Glomerular visceral epithelial cell (primary cell): ENCODE results near the gene LHX4.

Source experiments
- DNase-seq: peaks from one replicate; pipeline ENCODE4 v3.0.0-alpha.2; 2016; ENCODE audit errors: extremely low spot score

The LHX4 gene

DNA sequence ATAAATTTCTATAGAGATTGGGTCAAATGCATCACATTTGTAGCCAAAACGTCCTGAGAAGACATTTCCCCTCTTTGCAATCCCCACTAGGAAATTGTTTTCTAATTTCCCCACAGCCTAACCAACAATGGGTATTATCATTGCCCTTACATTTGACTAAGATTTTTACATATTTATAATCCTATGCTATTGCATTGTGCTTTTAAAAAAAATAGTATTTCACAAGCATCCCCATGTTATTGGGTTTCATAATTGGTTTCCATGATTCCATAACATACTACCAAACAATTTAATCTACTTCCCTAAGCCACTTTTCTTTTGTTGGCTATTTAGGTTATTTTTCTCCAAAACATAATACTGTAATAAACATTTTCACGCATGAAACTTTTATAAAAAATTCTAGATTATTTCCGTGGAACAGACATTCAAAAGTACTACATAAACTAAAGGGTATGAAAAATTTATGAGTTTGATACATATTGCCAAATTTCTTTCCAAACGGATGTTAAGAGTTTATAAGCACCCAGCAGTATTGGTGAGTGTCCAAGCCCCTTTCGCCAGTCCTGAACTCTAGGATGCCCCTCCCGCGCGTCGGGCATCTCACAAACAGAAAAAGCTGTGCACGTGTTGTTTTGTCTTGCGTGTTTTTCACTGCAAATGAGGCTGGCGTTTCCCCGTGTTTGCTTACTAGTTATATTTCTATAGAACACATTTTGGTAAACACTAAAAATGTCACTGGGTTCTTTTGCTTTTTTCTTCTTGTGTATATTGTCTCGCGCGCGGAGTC, 2.0 kb upstream of the LHX4 start:
- DNase-seq, result no peak

DNA sequence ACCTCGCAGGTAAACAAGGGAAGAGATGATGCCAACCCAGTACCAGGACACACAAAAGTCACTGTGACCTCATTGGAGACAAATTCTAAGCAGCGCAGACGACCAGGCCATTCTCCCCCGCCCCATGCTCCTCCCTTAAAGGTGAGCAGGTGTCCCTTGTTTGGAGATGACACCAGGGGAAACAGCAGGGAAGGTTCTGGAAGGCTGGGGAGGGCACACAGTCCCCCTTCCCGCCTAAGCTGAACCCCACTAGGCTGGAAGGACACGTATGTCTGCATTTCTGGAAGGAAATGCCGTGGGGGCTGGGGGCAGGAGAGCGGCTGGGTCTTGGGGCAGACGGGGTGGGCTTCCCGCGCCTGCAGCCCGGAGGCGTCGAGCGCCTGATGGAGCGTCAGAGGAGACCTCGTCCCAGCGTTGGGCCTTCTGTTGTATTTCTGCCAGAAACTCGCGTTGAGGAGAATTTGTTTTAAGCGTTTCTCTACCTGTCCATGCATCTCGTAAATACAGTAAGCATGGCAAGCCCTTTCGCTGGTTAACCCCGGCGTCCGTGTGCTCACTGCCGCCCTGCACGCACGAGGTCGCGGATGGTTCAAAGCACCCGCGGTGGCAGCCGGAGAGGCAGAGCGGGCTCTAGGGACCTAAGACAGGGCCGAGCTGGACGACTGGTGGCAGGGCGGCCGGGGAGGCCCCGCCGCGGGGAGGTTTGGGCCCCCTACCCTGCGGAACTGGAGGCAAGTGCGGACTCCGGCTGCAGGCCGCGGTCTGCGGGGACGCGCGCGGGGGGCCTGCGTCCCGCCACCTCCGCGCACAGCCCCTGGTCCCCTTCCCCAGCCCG, 1.2 kb upstream of the LHX4 start:
- no peak for DNase-seq

DNA sequence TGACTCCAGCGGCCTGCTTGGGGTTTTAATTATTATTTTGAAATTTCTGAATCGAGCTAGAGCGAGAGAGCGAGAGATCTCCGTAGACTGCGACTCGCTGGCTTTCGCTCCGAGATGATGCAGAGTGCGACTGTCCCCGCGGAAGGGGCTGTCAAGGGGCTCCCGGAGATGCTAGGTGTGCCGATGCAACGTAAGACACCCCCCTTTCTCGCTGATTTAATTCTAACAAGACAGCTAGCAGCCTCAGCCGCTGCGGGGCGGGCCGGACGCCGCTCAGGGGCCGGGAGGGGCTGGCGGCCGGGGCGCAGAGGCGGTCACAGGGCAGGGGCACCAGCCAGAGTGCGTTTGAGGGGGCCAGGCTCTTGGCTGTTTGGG, 339 bp downstream of the LHX4 start:
- DNase-seq, result no peak

DNA sequence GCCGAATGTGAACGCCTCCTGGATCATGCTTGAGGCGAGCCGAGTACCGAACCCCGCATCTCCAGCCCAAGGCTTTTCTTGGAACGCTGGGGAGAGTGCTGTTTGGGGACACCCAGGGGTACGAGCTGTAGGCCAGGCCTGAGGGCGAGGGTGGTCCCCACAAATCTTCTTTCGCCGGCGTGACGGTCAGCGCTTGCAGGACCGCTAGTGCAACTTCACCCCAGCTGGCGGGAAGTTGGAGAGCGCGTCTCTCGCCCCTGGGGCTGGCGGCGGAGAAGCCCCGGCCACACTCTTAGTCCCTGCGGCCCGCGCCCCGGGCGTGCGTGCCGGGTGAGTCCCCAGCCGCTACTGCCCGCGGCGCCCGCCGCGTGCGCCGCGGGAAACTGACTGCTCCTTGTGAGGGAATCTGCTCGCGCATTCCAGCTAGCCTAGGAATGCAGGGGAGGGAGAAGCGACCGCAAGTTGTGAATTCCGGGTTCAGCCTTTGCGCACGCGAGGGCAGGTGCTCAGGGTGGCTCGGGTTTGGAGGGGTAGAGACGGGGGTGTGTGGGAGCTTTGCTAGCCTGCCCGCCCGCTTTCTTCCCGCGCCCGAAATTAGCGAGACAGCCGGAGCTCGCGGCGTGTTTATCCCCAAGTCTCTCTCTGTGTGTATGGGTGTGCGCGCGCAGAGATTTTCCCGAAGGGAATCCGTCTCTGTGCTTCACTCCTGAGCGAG, 884 bp downstream of the LHX4 start:
- peak; percentile 55 for DNase-seq

DNA sequence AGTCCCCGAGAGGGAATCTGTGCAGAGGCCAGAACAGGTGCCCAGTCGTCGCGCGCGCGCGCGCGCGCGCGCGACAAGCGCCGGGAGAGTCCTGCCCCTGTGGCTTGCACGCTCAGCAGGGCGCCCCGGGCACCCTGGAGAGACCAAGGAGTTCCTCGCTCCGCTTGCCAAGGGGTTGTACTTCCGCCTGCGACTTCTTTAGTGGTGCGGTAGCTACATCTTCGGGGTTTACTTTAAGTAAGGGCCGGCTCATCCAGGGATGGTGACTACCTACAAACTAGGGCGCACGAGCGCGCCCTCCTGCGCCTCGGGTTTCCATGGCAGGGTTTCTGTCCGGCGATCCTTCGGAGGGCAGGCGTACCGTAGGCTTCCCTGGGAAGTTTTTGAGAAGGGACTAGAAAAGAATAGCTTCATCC, 1.4 kb downstream of the LHX4 start:
- DNase-seq, result peak; percentile 47

DNA sequence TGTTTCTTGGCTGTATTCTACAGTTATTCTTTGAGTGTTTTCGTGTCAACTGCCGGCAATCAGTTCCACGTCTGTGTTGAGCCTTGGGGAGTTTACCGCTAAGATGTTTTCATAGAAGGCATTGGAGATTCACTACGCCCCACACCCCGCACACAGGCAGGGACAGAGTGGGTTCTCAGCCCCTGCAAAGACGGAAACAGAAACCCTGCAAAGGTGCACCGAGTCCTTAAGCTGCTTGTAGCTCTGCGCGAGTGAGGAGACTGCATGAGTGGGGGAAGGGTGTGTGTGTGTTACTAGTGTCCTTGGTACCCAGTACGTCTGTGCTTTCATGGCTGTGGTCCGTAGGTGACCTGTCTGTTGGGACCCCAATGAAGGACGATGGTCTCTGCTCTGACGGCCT, 1.9 kb downstream of the LHX4 start:
- DNase-seq, result no peak

DNA sequence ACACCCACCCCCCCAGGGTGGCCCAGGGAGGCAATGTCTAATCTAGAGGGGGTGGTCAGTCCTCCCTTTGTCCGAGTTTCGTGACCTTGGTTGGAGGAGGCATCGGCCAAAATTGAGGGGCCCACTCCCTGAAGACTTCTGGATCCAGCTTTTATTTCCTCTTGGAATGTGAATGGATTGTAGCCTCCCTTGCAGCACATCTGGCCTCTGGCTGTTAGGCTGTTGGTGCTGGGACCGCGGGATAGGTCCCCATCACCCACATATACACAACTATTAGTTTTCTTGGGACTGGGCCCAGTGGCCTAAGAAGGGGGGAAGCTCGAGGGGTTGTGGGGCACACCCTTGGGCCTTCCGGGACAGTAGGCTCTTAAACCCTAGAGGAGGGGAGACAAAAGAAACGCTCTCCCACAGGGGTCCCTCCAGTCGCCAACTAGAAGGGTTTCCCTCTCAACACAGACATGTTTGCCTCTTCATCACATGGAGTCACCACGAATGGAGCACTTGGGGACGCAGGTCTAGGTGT, 2.5 kb downstream of the LHX4 start:
- no peak for DNase-seq

DNA sequence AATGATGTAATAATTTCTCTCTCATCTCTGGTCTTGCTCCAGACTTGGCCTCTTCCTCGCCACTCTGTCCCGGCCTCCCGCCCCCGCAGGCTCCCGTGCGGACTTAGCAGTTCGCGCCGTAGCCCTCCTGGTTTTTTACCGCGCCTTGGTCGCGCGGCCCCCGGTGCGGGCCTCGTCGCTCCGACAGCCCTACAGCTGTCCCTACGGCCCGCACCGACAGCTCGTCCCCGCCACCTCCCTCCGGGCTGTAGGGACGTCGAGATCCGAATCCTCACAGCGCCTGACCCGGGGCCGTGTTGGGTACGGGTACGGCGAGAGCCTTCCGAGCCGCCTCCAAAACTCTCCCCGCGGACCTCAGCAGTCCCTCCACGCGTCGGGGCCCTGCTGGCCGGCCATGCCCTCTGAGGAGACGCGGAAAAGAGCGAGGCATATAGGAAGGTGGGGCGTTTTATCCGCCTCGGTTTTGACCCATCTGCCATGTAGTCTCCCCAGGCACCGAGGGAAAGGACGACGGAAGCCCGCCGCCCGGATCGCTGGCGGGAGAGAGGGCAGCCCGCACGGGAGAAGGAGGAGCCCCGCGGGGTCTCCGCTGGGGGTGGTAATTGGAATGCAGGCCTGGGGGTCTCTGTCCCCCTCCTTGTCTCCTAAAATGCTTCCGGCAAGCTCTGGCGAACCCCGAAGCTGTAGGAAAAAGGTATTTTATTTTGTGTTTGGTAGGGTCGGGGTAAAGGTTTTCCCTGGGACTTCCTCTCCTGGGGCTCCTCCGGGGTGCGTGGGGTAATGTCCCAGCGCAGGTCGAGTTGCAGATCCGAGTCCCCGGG, 3.3 kb downstream of the LHX4 start:
- no peak for DNase-seq

DNA sequence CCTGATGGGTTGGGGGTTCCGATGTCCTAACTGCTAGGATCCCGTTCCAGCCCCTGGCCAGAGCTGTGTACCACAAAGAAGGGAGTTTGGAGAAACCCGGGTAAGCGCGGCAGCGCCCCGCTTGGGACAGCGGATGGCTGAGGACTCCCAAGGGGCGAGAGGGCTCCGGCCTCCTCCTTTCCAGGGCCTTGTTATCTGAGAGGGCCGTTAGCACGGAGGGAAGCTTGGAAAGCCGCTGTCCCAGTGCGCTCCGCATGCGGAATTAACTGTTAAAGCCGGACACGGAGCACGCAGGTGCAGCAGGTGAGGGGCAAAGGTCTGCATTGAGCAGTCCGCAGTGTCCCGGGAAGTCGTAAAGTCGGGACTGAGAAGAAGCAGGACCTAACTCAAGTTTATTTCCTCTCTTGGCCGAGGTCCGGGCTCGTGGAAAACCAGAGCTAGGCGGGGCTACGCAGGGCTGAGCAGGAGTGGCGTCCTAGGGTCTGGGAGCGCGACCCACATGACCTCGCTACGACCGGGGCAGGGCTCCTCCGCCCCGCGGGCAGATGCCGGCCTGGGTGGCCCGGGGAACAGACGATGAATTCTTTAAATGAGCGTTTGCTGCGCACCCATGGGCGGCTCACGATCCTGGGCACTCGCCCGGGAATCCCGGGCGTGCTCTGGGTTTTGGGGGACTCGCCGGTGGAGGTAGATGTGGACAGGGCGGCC, 4.5 kb downstream of the LHX4 start:
- no peak for DNase-seq

DNA sequence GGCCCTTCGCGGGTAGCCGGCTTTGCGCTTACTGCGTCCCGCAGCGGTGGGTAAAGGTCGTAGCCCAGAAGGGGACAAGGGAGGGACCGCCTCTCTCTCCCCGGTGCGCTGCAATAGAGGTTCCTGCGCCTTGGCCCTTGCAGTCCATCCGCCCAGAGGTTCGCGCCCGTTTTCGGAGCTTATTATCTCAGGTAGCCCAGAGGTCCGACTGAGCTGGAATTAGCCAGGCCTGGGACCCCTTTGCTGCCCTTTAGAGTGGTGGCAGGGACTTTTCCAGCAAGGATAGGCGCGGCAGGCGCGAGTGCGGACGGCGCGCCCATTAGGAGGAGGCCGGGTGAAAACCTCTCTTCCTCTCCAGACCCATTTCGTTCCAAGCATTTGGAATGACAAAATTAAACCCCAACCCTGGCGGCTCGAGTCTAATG, 5.0 kb downstream of the LHX4 start:
- no peak for DNase-seq

DNA sequence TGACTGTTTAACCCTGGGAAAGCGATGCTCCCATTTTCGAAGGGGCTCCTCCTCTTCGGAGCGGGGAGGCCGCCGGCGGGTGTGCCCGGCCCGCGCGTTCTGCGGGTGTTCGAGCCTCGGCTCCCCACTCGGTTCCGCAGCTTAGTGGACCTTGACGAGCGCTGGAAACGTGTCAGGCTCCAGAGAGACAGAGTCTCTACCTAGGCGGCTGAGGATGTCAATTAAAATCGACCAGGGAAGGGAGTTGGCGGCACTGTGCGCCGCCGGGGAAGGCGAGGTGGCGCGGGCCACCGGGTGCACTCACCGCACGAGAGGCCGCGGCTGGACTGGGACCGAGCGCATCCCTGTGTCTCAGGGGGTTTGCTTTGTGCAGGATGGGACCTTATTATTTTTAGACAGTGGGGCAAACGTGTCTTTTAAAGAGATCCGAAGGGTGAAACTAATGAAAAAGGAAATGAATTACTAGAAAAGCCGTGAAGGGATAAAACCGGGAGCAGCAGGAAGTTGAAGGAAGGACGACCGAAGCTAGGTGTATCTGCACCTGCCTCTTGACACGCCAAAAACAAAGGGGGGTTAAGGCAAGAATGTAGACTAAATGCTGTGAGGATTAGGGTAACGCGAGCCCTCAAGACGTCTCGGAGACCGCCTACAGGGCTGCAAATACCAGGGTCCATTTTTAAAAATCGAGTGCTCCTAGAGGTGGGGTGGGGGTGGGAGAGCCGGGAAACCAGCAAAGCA, 5.6 kb downstream of the LHX4 start:
- DNase-seq, result no peak

DNA sequence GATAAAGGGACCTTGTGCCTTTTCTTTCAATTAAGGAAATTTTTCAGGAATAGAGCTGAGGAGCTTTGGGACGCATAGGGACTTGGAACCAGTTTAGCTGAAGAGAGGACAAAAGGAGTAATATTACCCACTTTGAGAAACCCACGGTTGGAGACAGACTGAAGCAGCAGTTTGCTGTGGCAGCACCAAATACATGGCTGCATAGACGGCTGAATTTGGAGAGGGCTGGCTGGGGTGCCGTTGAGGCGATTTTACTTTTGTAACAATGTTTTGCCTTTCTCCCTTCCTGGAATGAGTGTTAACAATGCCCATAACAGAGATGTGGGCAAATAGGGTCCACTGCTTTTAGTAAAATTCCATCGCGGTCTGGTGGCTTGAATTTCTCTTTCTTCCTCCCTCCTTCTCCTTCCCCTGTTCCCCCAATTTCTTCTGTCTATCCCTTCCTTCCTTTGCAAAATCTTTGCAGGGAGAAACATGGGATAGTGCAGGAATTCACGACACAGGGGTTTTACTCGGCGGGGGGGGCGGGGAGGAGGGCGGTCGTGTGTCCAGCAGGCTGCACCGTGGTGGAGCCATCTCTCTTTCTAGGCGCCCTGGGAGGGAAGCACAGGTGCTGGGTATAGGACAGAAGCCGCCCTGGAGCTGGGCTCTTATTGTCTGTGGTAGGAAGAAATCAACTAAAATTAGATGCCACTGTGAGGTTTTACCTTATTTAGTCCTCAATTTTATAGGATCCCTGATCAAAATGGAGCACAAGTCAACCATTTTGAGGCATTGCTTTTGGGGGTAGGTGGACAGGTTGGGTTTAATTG, 6.8 kb downstream of the LHX4 start:
- no peak for DNase-seq

DNA sequence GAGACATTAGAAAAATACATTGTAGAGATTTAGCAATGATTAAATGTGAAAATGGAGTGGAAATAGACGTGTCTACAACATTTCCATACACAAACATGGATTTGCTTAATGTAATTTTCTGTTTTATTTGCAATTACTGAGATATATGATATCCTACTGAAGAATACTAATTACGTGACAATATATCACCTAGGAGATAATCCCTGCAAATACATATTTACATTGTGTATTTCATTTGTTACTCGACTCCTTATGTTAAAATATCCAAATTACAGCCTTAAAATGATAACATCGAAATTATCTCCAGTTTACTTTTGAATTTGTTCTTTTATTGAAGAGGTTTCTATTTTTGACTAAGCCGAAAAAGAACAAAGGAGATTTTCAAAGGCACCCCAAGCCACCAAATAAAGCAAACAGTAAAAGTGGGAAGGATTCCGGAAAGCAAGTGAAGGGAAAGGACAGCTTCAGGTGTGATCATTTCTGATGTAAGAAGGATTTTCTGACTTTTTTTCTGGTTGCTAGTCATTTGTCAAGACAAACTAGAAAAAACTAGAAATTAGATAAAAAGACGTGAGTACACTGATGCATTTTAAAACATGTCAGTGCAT, 7.9 kb downstream of the LHX4 start:
- DNase-seq, result no peak

DNA sequence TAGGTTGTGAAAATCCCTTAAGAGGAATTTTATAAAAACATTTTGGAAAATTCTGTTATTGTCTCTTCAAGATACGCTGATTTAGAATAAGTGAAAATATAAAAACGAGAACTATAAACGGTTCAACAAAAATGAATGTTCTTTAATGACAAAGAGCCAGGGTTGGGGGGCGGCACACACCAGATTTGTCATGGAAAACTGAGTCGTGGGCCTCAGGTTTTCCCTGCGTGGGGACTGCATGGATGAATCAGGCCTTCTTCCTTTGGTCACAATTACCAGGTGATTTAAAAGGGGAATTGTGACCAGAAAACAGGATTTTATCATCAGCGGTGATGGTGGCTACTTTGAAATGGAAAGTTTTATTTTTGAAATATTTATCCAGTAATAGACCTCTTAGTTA, 8.6 kb downstream of the LHX4 start:
- no peak for DNase-seq

DNA sequence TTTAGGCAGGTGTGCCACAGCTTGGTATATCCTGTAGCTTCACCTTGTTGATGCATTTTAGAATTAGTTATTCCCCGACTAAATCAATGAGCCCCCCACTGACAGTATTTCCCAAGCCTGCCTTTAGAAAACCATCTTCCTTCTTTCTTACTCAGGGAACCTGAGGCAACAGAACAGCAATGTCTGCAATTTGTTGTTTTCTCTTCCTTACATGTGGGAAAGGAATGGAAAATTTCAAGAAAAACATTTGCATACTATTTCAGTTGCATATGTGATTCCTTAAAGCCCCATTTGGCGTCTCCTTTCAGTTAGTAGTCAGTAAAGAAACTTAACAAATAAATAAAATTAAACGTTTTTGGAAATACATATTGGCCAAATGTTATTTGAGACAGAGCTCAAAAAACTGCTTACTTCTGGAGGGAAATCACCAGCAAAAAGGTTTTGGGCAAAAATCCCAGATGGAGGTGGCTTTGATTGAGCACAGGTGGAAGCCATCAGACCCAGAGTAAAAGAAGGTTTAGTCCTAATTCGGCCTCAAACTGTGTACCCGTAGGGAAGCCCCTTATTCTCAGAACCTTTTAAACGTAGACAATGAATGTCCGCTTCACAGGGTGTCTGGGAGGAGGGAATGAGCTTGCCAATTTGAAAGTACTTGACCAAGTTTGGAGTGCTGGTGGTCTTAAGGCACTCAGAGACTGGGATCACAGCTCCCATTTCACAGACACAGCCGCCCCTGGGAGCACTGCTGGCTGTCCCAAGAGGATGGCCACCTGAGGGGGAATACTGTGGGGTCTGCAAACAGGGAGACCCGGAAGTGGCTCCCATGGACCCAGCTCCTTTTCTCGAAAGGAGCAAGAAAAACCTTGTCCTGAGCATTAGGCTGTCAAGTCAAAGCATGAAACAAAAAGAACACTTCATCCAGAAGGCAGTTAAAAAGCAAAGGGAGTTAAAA, 9.4 kb downstream of the LHX4 start:
- no peak for DNase-seq

DNA sequence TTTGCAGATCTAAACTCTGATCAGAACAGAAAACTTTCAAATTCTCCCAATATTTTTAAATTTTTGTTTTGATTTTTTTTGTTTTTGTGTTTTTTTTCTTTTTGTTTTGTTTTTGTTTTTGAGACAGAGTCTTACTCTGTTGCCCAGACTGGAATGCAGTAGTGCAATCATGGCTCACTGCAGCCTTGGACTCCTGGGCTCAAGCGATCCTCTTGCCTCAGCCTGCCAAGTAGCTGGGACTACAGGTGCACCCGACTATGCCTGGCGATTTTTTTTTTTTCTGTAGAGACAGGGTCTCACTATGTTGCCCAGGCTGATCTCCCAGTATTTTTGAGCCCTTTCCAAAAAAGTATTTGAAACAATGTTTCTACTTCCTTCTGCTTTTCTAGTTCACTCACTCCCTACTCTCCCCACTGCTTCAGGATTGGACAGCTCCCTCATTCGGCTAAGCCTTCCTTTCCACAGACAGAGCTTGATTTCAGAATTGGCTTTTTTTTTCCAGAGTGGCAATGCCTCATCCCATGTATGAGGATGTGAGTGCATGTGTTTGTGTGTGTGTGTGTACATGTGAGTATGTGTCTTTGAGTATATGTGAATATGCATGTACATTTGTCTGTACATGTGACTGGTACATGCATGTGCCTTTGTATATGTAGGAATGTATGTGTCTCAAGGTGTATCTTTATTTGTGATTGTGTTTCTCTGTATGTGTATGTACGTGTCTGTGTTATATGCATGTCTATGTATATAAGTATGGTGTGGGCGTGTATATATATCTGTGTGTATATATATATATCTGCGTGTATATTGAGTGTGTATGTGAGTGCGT, 11.9 kb downstream of the LHX4 start:
- DNase-seq, result no peak
